GM08714 (cell line): ENCODE measurements around the gene KCTD7.
"Not testable (repeated sequence)": the region's sequence is repeated elsewhere in the genome, so short reads cannot be mapped to it uniquely, and the experiment has no call there.

Experiments
- H3K4me3 ChIP-seq: fragments of 200-500 bp; sonication (Bioruptor generic); 2 replicates; pipeline ENCODE4 v1.5.1; 2014; ENCODE audit warnings: mild to moderate bottlenecking, low read length, inconsistent platforms
- ZNF274 ChIP-seq: IDR thresholded peaks from 2 replicates; pipeline ENCODE4 v1.6.1; 2012; ENCODE audit warnings: mild to moderate bottlenecking, low read depth, low read length

The KCTD7 gene

GRCh38 chr7:66628361-66629221 is at the start of gene KCTD7:
Gene KCTD7 (plus strand): TSS chr7:66628881. CDS start chr7:66629065, 184 bp downstream.
- no peak for TF ChIP-seq ZNF274

GRCh38 chr7:66580380-66580779 is 48.3 kb upstream of the KCTD7 start:
- H3K4me3 ChIP-seq: not testable (repeated sequence)

More at GRCh38 chr7:66628361-66629221, at the start of gene KCTD7:
- peak within 1 kb of the TSS; percentile 95 for H3K4me3 ChIP-seq

GRCh38 chr7:66582816-66583489 is 45.7 kb upstream of the KCTD7 start:
- H3K4me3 ChIP-seq: not testable (repeated sequence)

GRCh38 chr7:66583490-66584110 is 45.1 kb upstream of the KCTD7 start:
- H3K4me3 ChIP-seq: no peak overlapping the region
- TF ChIP-seq ZNF274: no peak

- H3K4me3 ChIP-seq: no peak overlapping the region
- TF ChIP-seq ZNF274: no peak
Observed at GRCh38 chr7:66586181-66586580, 42.5 kb upstream of the KCTD7 start.

GRCh38 chr7:66588226-66588625 is 40.5 kb upstream of the KCTD7 start:
- H3K4me3 ChIP-seq: not testable (repeated sequence)

- not testable (repeated sequence) for H3K4me3 ChIP-seq
Observed at GRCh38 chr7:66588856-66589570, 39.7 kb upstream of the KCTD7 start.

GRCh38 chr7:66590302-66591057 is 38.2 kb upstream of the KCTD7 start:
- H3K4me3 ChIP-seq: peak overlapping the region; percentile 27; the same call in 1 of the 2 replicates

- H3K4me3 ChIP-seq: peak overlapping the region; percentile 96
Observed at GRCh38 chr7:66591058-66591798, 37.5 kb upstream of the KCTD7 start.

- H3K4me3 ChIP-seq: peak overlapping the region; percentile 96
- TF ChIP-seq ZNF274: no peak
Observed at GRCh38 chr7:66591799-66592596, 36.7 kb upstream of the KCTD7 start.

- H3K4me3 ChIP-seq: peak overlapping the region; percentile 96; the same call in 1 of the 2 replicates
Observed at GRCh38 chr7:66592597-66593146, 36.0 kb upstream of the KCTD7 start.

- H3K4me3 ChIP-seq: not testable (repeated sequence)
Observed at GRCh38 chr7:66594082-66594481, 34.6 kb upstream of the KCTD7 start.
